MM.1S (cell line): ENCODE data around the gene ZNF789.

Source experiments
- DNase-seq: peaks from one replicate; pipeline ENCODE4 v3.0.0-alpha.2; 2015
- H2AFZ ChIP-seq: fragments of 300-600 bp; sonication (generic); 2 replicates; pipeline ENCODE4 v1.6.0; 2016; ENCODE audit warnings: antibody characterized with exemption, low read length
- H3F3A ChIP-seq: fragments of 300-600 bp; sonication (generic); 2 replicates; pipeline ENCODE4 v1.6.1; 2016; ENCODE audit warnings: mild to moderate bottlenecking, antibody characterized with exemption, low read length, moderate library complexity, mixed read lengths; ENCODE audit not compliant: insufficient read depth
- H3K27ac ChIP-seq: fragments of 300-600 bp; sonication (generic); 2 replicates; pipeline ENCODE4 v1.5.1; 2016; ENCODE audit warnings: mild to moderate bottlenecking, low read length
- H3K27me3 ChIP-seq: fragments of 300-600 bp; sonication (generic); replicated peaks from 2 replicates; pipeline ENCODE4 v1.6.0; 2016; ENCODE audit warnings: low read length; ENCODE audit not compliant: insufficient read depth
- H3K36me3 ChIP-seq: fragments of 300-600 bp; sonication (generic); replicated peaks from 2 replicates; pipeline ENCODE4 v1.6.1; 2016; ENCODE audit warnings: mild to moderate bottlenecking, low read length, mixed read lengths; ENCODE audit not compliant: insufficient read depth
- H3K4me1 ChIP-seq: fragments of 300-600 bp; sonication (generic); 2 replicates; pipeline ENCODE4 v1.6.1; 2016; ENCODE audit warnings: low read length, mixed read lengths
- H3K4me2 ChIP-seq: fragments of 300-600 bp; sonication (generic); 2 replicates; pipeline ENCODE4 v1.6.0; 2016; ENCODE audit warnings: low read depth, low read length
- H3K4me3 ChIP-seq: fragments of 300-600 bp; sonication (generic); 2 replicates; pipeline ENCODE4 v1.5.1; 2016; ENCODE audit warnings: low read length, mixed read lengths
- H3K79me2 ChIP-seq: fragments of 300-600 bp; sonication (generic); 2 replicates; pipeline ENCODE4 v1.6.1; 2016; ENCODE audit warnings: mixed run types, low read length, mixed read lengths
- H3K9ac ChIP-seq: fragments of 300-600 bp; sonication (generic); 2 replicates; pipeline ENCODE4 v1.6.1; 2016; ENCODE audit warnings: low read length, mixed read lengths
- H3K9me2 ChIP-seq: fragments of 300-600 bp; sonication (generic); replicated peaks from 2 replicates; pipeline ENCODE4 v1.6.1; 2016; ENCODE audit warnings: mild to moderate bottlenecking, low read length, mixed read lengths; ENCODE audit not compliant: insufficient read depth
- H3K9me3 ChIP-seq: fragments of 300-600 bp; sonication (generic); replicated peaks from 2 replicates; pipeline ENCODE4 v1.6.1; 2016; ENCODE audit warnings: mild to moderate bottlenecking, low read length, mixed read lengths; ENCODE audit not compliant: insufficient read depth
- H4K20me1 ChIP-seq: fragments of 300-600 bp; sonication (generic); 2 replicates; pipeline ENCODE4 v1.6.1; 2016; ENCODE audit warnings: mild to moderate bottlenecking, low read length, moderate library complexity, mixed read lengths; ENCODE audit not compliant: insufficient read depth
- EZH2 ChIP-seq: fragments of 300-600 bp; sonication (generic); optimal IDR thresholded peaks from 2 replicates; pipeline ENCODE3; 2017; ENCODE audit warnings: low read depth, mild to moderate bottlenecking, antibody characterized with exemption, low read length, mixed read lengths
- EZH2phosphoT487 ChIP-seq: fragments of 300-600 bp; sonication (generic); IDR thresholded peaks from 2 replicates; pipeline ENCODE4 v1.6.1; 2018; ENCODE audit warnings: antibody characterized with exemption, low read length
- TF ChIP-seq, protein P1 (sequence below): fragments of 300-600 bp; sonication (generic); IDR thresholded peaks from 2 replicates; pipeline ENCODE4 v1.5.1; 2016; ENCODE audit warnings: antibody characterized with exemption, low read length, mixed read lengths

The ZNF789 gene

DNA sequence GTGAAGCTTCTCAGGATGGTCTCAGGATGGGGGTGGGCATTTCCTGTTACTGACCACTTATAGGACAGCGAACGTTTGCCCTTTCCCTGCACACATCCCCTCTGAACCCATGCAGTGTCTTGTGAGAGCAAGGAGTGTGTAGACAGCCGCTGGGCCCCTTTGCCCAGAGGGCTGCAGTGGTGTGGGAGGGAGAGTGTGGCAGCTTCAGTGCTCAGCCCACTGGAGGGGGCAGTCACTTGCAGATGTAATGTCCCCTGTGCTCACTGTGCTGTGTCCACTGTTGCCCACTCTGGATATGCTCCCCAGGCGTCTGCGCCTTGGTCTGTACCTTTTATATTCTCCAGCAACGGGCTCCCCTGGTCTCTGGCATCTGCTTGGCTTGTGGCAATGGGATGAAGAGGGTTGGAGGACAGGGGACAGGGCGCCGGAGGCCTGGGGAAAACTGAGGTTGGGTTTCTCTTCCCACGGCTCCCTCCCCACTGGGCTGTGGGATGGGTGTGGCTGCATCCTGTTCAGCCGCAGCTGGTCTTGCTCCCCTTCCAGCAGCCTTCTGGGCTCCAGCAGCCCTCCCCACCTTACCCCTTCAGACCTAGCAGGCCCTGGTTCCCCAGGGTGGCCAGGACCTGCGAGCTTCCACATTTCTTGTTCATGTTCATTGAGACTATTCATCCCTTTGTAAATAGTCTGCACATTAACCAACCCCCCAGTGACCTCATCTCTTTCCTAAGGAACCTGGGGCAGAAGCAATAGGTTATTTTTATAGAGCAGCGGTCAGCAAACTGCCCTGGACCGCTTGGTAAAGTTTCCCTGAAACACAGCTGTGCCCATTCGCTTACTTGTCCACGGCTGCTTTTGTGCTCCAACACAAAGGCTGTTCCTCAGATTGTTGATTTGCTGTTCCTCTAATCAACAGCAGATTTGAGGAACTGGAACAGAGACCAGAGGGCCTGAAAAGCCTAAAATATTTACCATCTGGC is 6.1 kb downstream of the ZNF789 start:
- Histone ChIP-seq H3K79me2 (peaks cover 53% of the 10 kb centered on the region), H3K27ac (no peak overlapping the region), H2AFZ (no peak overlapping the region), H3K27me3 (no peaks in the 10 kb centered on the region), H3K4me1 (no peaks in the 10 kb centered on the region; the same call in 1 of the 2 replicates), H3K9me2 (no peaks in the 10 kb centered on the region), H3K4me3 (no peak overlapping the region), H3K9ac (no peak overlapping the region), H3K36me3 (no peaks in the 10 kb centered on the region; the same call in 1 of the 2 replicates), H4K20me1 (no peaks in the 10 kb centered on the region), H3K9me3 (no peaks in the 10 kb centered on the region), H3K4me2 (no peak overlapping the region), H3F3A (no peaks in the 10 kb centered on the region)
- DNase-seq, result no peak
- TF ChIP-seq, protein P1, sequence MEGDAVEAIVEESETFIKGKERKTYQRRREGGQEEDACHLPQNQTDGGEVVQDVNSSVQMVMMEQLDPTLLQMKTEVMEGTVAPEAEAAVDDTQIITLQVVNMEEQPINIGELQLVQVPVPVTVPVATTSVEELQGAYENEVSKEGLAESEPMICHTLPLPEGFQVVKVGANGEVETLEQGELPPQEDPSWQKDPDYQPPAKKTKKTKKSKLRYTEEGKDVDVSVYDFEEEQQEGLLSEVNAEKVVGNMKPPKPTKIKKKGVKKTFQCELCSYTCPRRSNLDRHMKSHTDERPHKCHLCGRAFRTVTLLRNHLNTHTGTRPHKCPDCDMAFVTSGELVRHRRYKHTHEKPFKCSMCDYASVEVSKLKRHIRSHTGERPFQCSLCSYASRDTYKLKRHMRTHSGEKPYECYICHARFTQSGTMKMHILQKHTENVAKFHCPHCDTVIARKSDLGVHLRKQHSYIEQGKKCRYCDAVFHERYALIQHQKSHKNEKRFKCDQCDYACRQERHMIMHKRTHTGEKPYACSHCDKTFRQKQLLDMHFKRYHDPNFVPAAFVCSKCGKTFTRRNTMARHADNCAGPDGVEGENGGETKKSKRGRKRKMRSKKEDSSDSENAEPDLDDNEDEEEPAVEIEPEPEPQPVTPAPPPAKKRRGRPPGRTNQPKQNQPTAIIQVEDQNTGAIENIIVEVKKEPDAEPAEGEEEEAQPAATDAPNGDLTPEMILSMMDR, result no peak

- Histone ChIP-seq H3K4me3 (no peak overlapping the region), H3K9me3 (no peaks in the 10 kb centered on the region), H3K36me3 (no peaks in the 10 kb centered on the region; the same call in 1 of the 2 replicates), H3K27me3 (no peaks in the 10 kb centered on the region), H3K79me2 (no peaks in the 10 kb centered on the region), H3K9ac (no peak overlapping the region), H3K4me1 (no peaks in the 10 kb centered on the region), H3K9me2 (no peaks in the 10 kb centered on the region), H3K27ac (no peak overlapping the region), H4K20me1 (no peaks in the 10 kb centered on the region), H3K4me2 (no peak overlapping the region), H3F3A (no peaks in the 10 kb centered on the region), H2AFZ (no peak overlapping the region)
- TF ChIP-seq EZH2phosphoT487 (no peak), EZH2 (no peak)
- TF ChIP-seq, protein P1, result no peak
- no peak for DNase-seq
These were observed 12.4 kb downstream of the ZNF789 start for GRCh38 chr7:99485094-99485493.

DNA sequence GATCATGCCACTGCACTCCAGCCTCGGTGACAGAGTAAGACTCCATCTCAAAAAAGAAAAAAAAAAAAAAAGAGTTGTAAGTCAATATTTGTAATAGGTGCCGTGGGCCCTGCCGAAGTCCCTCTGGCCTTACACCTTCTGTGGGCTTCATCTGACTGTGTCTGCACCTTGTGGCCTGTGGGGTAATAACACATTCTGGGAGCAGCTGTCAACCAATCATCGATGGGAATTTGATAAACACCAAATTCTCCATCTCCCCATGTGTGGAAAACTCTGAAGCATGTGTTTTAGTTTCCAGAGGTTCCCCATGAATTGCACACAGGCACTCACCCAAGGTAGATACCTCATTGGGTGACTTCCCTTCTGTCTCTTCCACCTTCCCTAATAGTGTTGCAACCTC is 16.5 kb downstream of the ZNF789 start:
- Histone ChIP-seq H3K4me3 (no peak overlapping the region), H3K9me3 (no peaks in the 10 kb centered on the region)

More for the DNA sequence above, 16.5 kb downstream of the ZNF789 start:
- Histone ChIP-seq H3K27me3 (no peaks in the 10 kb centered on the region), H3K79me2 (peaks cover 19% of the 10 kb centered on the region), H2AFZ (no peak overlapping the region), H4K20me1 (no peaks in the 10 kb centered on the region), H3K4me1 (no peaks in the 10 kb centered on the region), H3K36me3 (peaks cover 15% of the 10 kb centered on the region), H3K9me2 (no peaks in the 10 kb centered on the region), H3K9ac (no peak overlapping the region), H3F3A (no peaks in the 10 kb centered on the region; the same call in 1 of the 2 replicates), H3K27ac (no peak overlapping the region), H3K4me2 (no peak overlapping the region)
- DNase-seq, result no peak
- TF ChIP-seq EZH2 (no peak), EZH2phosphoT487 (no peak)
- TF ChIP-seq, protein P1, result no peak
